ENCODE results near the gene TYRO3.
"Not testable (repeated sequence)": the region's sequence is repeated elsewhere in the genome, so short reads cannot be mapped to it uniquely, and the experiment has no call there.

TYRO3 gene

GRCh38 chr15:41554915-41555314 is 4.1 kb upstream of the TYRO3 start:
- FAIRE-seq: no peak

- FAIRE-seq: no peak
Observed at GRCh38 chr15:41556677-41557076, 2.3 kb upstream of the TYRO3 start.

GRCh38 chr15:41557673-41558399 is 1.2 kb upstream of the TYRO3 start:
- no peak for FAIRE-seq

- no peak for FAIRE-seq
Observed at GRCh38 chr15:41559239-41559782, 299 bp downstream of the TYRO3 start.

- FAIRE-seq: no peak
Observed at GRCh38 chr15:41560572-41560874, 1.5 kb downstream of the TYRO3 start.

- FAIRE-seq: no peak
Observed at GRCh38 chr15:41561104-41561776, 2.2 kb downstream of the TYRO3 start.

- no peak for FAIRE-seq
Observed at GRCh38 chr15:41561777-41562145, 2.7 kb downstream of the TYRO3 start.

GRCh38 chr15:41562244-41562643 is 3.2 kb downstream of the TYRO3 start:
- no peak for FAIRE-seq

- FAIRE-seq: no peak
Observed at GRCh38 chr15:41562784-41563198, 3.8 kb downstream of the TYRO3 start.

- no peak for FAIRE-seq
Observed at GRCh38 chr15:41564286-41564959, 5.4 kb downstream of the TYRO3 start.

- FAIRE-seq: no peak
Observed at GRCh38 chr15:41564960-41565502, 6.0 kb downstream of the TYRO3 start.

- no peak for FAIRE-seq
Observed at GRCh38 chr15:41565702-41566101, 6.7 kb downstream of the TYRO3 start.

- no peak for FAIRE-seq
Observed at GRCh38 chr15:41566121-41566885, 7.3 kb downstream of the TYRO3 start.

- no peak for FAIRE-seq
Observed at GRCh38 chr15:41567261-41567660, 8.2 kb downstream of the TYRO3 start.

GRCh38 chr15:41567862-41568261 is 8.8 kb downstream of the TYRO3 start:
- no peak for FAIRE-seq

GRCh38 chr15:41568350-41569017 is 9.5 kb downstream of the TYRO3 start:
- FAIRE-seq: no peak

GRCh38 chr15:41569232-41569631 is 10.2 kb downstream of the TYRO3 start:
- FAIRE-seq: not testable (repeated sequence)

GRCh38 chr15:41570764-41571163 is 11.8 kb downstream of the TYRO3 start:
- FAIRE-seq: no peak

GRCh38 chr15:41571948-41572347 is 12.9 kb downstream of the TYRO3 start:
- no peak for FAIRE-seq

- no peak for FAIRE-seq
Observed at GRCh38 chr15:41572866-41573265, 13.9 kb downstream of the TYRO3 start.

- FAIRE-seq: no peak
Observed at GRCh38 chr15:41573396-41573795, 14.4 kb downstream of the TYRO3 start.

GRCh38 chr15:41574158-41574557 is 15.1 kb downstream of the TYRO3 start:
- FAIRE-seq: no peak

All from islet of Langerhans (tissue), 1 donor.